ENCODE data around the gene WTAP.

Gene WTAP

DNA sequence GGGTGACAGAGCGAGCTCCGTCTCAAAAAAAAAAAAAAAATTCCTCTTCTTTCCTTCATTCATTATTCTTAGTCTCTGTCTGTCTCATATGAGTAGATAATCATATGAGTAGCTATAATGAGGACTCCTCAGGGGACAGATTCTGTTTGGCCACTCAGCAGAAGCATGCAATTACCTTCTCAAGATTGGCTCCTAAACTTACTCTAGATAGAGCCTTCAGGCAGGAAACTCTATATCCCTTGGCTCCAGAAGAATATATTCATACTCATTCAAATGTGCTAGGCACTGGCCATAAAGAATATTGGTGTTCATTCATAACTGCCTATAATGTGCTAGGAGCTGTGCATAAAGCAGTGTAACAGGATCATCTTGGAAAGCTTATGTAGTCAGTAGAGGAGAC lies 32.3 kb downstream of the WTAP start:
- Histone ChIP-seq H3K4me3 (ENCODE audit: low read depth, low read length) (no peak overlapping the region), H3K27me3 (ENCODE audit: control insufficient read depth, insufficient read depth, low read length) (no peaks in the 10 kb centered on the region), H3K9me3 (ENCODE audit: control insufficient read depth, insufficient read depth, low read length) (no peaks in the 10 kb centered on the region), H3K4me1 (ENCODE audit: control insufficient read depth, insufficient read depth, low read length) (peaks cover 8% of the 10 kb centered on the region), H3K9ac (ENCODE audit: low read depth, low read length) (no peak overlapping the region), H3K36me3 (ENCODE audit: control insufficient read depth, insufficient read depth, low read length) (peaks cover 20% of the 10 kb centered on the region)

DNA sequence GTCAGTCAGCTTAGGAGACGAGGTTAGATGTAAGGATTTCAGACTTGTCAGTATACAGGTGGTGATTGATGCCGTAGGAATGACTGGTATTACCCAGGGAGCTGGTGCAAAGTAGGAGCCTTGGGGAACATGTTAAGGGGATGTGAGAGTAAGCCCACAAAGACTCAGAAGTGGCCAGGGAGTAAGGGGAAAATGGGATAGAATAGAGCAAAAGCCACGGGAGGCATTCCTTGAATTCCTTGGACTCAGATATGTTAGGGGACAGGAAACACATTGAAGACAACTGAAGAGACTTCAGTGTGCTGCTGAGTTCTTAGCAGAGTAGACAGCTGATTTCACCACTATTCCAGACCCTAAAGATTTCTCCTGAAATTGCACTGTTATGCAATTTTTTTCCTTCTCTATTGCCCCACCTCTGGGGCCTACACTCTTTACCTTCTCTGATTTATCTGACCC lies 33.3 kb downstream of the WTAP start:
- Histone ChIP-seq H3K4me3 (ENCODE audit: low read depth, low read length) (peak overlapping the region; percentile 72), H3K27me3 (ENCODE audit: control insufficient read depth, insufficient read depth, low read length) (no peaks in the 10 kb centered on the region), H3K9ac (ENCODE audit: low read depth, low read length) (peak overlapping the region; percentile 94), H3K36me3 (ENCODE audit: control insufficient read depth, insufficient read depth, low read length) (peaks cover 16% of the 10 kb centered on the region), H3K4me1 (ENCODE audit: control insufficient read depth, insufficient read depth, low read length) (peaks cover 8% of the 10 kb centered on the region), H3K9me3 (ENCODE audit: control insufficient read depth, insufficient read depth, low read length) (no peaks in the 10 kb centered on the region)

GRCh38 chr6:159761129-159761872 lies 34.0 kb downstream of the WTAP start:
- Histone ChIP-seq H3K4me3 (ENCODE audit: low read depth, low read length) (peak overlapping the region; percentile 72), H3K36me3 (ENCODE audit: control insufficient read depth, insufficient read depth, low read length) (peaks cover 10% of the 10 kb centered on the region), H3K4me1 (ENCODE audit: control insufficient read depth, insufficient read depth, low read length) (peaks cover 8% of the 10 kb centered on the region), H3K27me3 (ENCODE audit: control insufficient read depth, insufficient read depth, low read length) (no peaks in the 10 kb centered on the region), H3K9ac (ENCODE audit: low read depth, low read length) (peak overlapping the region; percentile 94), H3K9me3 (ENCODE audit: control insufficient read depth, insufficient read depth, low read length) (no peaks in the 10 kb centered on the region)

DNA sequence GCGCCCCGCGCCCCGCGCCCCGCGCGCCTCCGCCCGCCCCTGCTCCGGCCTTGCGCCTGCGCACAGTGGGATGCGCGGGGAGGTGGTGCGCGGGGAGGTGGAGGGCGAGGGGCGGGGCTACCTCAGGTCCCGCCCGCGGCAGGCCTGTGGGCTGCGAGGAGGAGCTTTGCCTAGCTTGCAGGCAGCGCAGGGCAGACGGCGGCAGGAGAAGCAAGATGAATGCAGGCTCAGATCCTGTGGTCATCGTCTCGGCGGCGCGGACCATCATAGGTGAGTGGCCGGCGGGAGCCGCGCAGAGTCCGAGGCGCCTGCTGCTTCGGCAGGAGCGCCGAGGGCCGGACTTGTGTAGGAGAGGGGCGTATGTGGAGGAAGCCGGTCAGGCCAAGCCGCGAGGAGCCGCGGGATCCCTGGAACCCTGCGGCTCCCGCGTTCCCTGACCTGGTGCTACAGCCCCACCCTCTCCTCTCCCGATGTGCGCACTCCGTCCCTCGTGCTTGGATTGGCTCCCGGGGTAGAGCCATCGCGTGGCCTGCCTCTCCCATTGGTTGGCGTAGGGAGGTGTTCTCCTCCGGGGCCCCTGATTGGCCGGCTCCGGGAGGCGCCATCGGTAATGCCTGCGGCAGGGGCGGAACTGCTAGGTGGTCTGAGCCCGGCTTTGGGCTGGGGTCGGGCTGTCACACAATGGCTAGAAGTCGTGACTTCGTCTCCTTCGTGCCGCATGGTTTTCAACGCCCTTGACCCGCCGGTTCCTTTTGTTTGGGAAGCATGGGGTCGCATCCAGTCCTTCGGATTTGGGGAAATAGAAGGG lies 34.8 kb downstream of the WTAP start, which contains the start of gene ACAT2:
Gene ACAT2 (plus strand): TSS at position 173 of the 808 bp plus-strand sequence. CDS start 43 bp downstream, at position 216.
- peaks cover 15% of the 10 kb centered on the region for H3K36me3 ChIP-seq (ENCODE audit: control insufficient read depth, insufficient read depth, low read length)
- peaks cover 8% of the 10 kb centered on the region for H3K4me1 ChIP-seq (ENCODE audit: control insufficient read depth, insufficient read depth, low read length)
- H3K4me3 ChIP-seq (ENCODE audit: low read depth, low read length), result peak within 1 kb of the TSS; percentile 93
- no peaks in the 10 kb centered on the region for H3K9me3 ChIP-seq (ENCODE audit: control insufficient read depth, insufficient read depth, low read length)
- no peaks in the 10 kb centered on the region for H3K27me3 ChIP-seq (ENCODE audit: control insufficient read depth, insufficient read depth, low read length)
- peak within 1 kb of the TSS; percentile 94 for H3K9ac ChIP-seq (ENCODE audit: low read depth, low read length)

- H3K9me3 ChIP-seq (ENCODE audit: control insufficient read depth, insufficient read depth, low read length), result no peaks in the 10 kb centered on the region
- H3K4me1 ChIP-seq (ENCODE audit: control insufficient read depth, insufficient read depth, low read length), result peaks cover 8% of the 10 kb centered on the region
- H3K4me3 ChIP-seq (ENCODE audit: low read depth, low read length), result peak overlapping the region; percentile 93
- H3K36me3 ChIP-seq (ENCODE audit: control insufficient read depth, insufficient read depth, low read length), result peaks cover 22% of the 10 kb centered on the region
- H3K27me3 ChIP-seq (ENCODE audit: control insufficient read depth, insufficient read depth, low read length), result no peaks in the 10 kb centered on the region
- H3K9ac ChIP-seq (ENCODE audit: low read depth, low read length), result peak overlapping the region; percentile 60
Measured at GRCh38 chr6:159762681-159763293, 35.5 kb downstream of the WTAP start.

- H3K27me3 ChIP-seq (ENCODE audit: control insufficient read depth, insufficient read depth, low read length), result no peaks in the 10 kb centered on the region
- H3K4me3 ChIP-seq (ENCODE audit: low read depth, low read length), result no peak overlapping the region
- H3K9me3 ChIP-seq (ENCODE audit: control insufficient read depth, insufficient read depth, low read length), result no peaks in the 10 kb centered on the region
- H3K36me3 ChIP-seq (ENCODE audit: control insufficient read depth, insufficient read depth, low read length), result peaks cover 27% of the 10 kb centered on the region
- H3K9ac ChIP-seq (ENCODE audit: low read depth, low read length), result no peak overlapping the region
- H3K4me1 ChIP-seq (ENCODE audit: control insufficient read depth, insufficient read depth, low read length), result no peaks in the 10 kb centered on the region
Measured at GRCh38 chr6:159766906-159767305, 39.6 kb downstream of the WTAP start.

GRCh38 chr6:159769470-159769869 lies 42.2 kb downstream of the WTAP start:
- H3K27me3 ChIP-seq (ENCODE audit: control insufficient read depth, insufficient read depth, low read length), result no peaks in the 10 kb centered on the region
- no peaks in the 10 kb centered on the region for H3K4me1 ChIP-seq (ENCODE audit: control insufficient read depth, insufficient read depth, low read length)
- H3K9me3 ChIP-seq (ENCODE audit: control insufficient read depth, insufficient read depth, low read length), result no peaks in the 10 kb centered on the region
- H3K4me3 ChIP-seq (ENCODE audit: low read depth, low read length), result no peak overlapping the region
- H3K36me3 ChIP-seq (ENCODE audit: control insufficient read depth, insufficient read depth, low read length), result peaks cover 22% of the 10 kb centered on the region
- H3K9ac ChIP-seq (ENCODE audit: low read depth, low read length), result no peak overlapping the region

- Histone ChIP-seq H3K36me3 (ENCODE audit: control insufficient read depth, insufficient read depth, low read length) (peaks cover 11% of the 10 kb centered on the region), H3K4me3 (ENCODE audit: low read depth, low read length) (no peak overlapping the region), H3K9me3 (ENCODE audit: control insufficient read depth, insufficient read depth, low read length) (no peaks in the 10 kb centered on the region), H3K4me1 (ENCODE audit: control insufficient read depth, insufficient read depth, low read length) (no peaks in the 10 kb centered on the region), H3K9ac (ENCODE audit: low read depth, low read length) (no peak overlapping the region), H3K27me3 (ENCODE audit: control insufficient read depth, insufficient read depth, low read length) (no peaks in the 10 kb centered on the region)
Measured at GRCh38 chr6:159772196-159772595, 44.9 kb downstream of the WTAP start.

DNA sequence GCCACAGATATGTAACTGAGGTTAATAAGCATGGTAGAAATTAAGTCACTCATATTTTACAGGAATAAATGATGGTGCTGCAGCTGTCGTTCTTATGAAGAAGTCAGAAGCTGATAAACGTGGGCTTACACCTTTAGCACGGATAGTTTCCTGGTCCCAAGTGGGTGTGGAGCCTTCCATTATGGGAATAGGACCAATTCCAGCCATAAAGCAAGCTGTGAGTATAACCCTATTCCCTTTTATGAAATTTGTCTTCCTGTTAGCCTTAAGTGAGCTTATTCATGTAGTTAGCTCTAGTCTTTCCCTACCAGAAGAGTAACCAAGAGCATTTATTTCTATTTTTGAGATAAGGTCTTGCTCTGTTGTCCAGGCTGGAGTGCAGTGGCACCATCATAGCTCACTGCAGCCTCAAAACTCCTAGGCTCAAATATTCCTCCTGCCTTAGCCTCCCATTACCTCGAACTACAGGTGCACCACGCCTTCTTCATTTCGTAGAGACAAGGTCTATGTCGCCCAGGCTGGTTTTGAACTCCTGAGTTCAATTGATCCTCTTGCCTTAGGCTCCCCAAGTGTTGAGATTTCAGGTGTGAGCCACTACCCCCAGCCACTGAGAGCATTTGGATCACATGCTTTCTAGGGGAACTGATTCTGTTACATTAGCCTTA lies 50.1 kb downstream of the WTAP start:
- H3K4me3 ChIP-seq (ENCODE audit: low read depth, low read length), result no peak overlapping the region
- no peaks in the 10 kb centered on the region for H3K9me3 ChIP-seq (ENCODE audit: control insufficient read depth, insufficient read depth, low read length)
- H3K9ac ChIP-seq (ENCODE audit: low read depth, low read length), result no peak overlapping the region
- no peaks in the 10 kb centered on the region for H3K27me3 ChIP-seq (ENCODE audit: control insufficient read depth, insufficient read depth, low read length)
- no peaks in the 10 kb centered on the region for H3K4me1 ChIP-seq (ENCODE audit: control insufficient read depth, insufficient read depth, low read length)
- H3K36me3 ChIP-seq (ENCODE audit: control insufficient read depth, insufficient read depth, low read length), result peaks cover 31% of the 10 kb centered on the region

- no peak overlapping the region for H3K9ac ChIP-seq (ENCODE audit: low read depth, low read length)
- no peaks in the 10 kb centered on the region for H3K4me1 ChIP-seq (ENCODE audit: control insufficient read depth, insufficient read depth, low read length)
- H3K27me3 ChIP-seq (ENCODE audit: control insufficient read depth, insufficient read depth, low read length), result no peaks in the 10 kb centered on the region
- no peaks in the 10 kb centered on the region for H3K9me3 ChIP-seq (ENCODE audit: control insufficient read depth, insufficient read depth, low read length)
- H3K36me3 ChIP-seq (ENCODE audit: control insufficient read depth, insufficient read depth, low read length), result peaks cover 37% of the 10 kb centered on the region
- no peak overlapping the region for H3K4me3 ChIP-seq (ENCODE audit: low read depth, low read length)
Measured at GRCh38 chr6:159778131-159778530, 50.8 kb downstream of the WTAP start.

GRCh38 chr6:159778542-159779103 lies 51.3 kb downstream of the WTAP start:
- Histone ChIP-seq H3K4me3 (ENCODE audit: low read depth, low read length) (no peak overlapping the region), H3K36me3 (ENCODE audit: control insufficient read depth, insufficient read depth, low read length) (peaks cover 37% of the 10 kb centered on the region)

More at GRCh38 chr6:159778542-159779103, 51.3 kb downstream of the WTAP start:
- Histone ChIP-seq H3K9ac (ENCODE audit: low read depth, low read length) (no peak overlapping the region), H3K4me1 (ENCODE audit: control insufficient read depth, insufficient read depth, low read length) (no peaks in the 10 kb centered on the region), H3K27me3 (ENCODE audit: control insufficient read depth, insufficient read depth, low read length) (no peaks in the 10 kb centered on the region), H3K9me3 (ENCODE audit: control insufficient read depth, insufficient read depth, low read length) (no peaks in the 10 kb centered on the region)

Measured in iPS-15b (cell line).